Ascending aorta (tissue), 2 donors: ENCODE measurements around the gene ZNF157. TPM values are rescaled to one million over a fixed set of nuclear protein-coding genes. Genes with fewer than 3 reads are reported as not detected.
"Not testable (repeated sequence)": the region's sequence is repeated elsewhere in the genome, so short reads cannot be mapped to it uniquely, and the experiment has no call there.

Experiments
- DNase-seq, 2 donors: peaks; one replicate each; pipeline ENCODE4 v3.0.0-alpha.2; 2019; ENCODE audit warnings: low spot score in 2 of 2
- H3K27ac ChIP-seq, 2 donors: fragments of 200-600 bp; sonication (generic); one replicate each; pipeline ENCODE4 v1.5.1; 2016 to 2017; ENCODE audit warnings: mild to moderate bottlenecking in 1 of 2
- H3K27me3 ChIP-seq: fragments of 200-600 bp; sonication (generic); one replicate; pipeline ENCODE4 v1.5.1; 2017
- H3K36me3 ChIP-seq, 2 donors: fragments of 200-600 bp; sonication (generic); one replicate each; pipeline ENCODE4 v1.5.1; 2016
- H3K4me1 ChIP-seq, 2 donors: fragments of 200-600 bp; sonication (generic); one replicate each; pipeline ENCODE4 v1.5.1; 2016 to 2017; ENCODE audit warnings: mild to moderate bottlenecking in 1 of 2
- H3K4me3 ChIP-seq, 2 donors: fragments of 200-600 bp; sonication (generic); one replicate each; pipeline ENCODE4 v1.5.1; 2016 to 2017; ENCODE audit warnings: mild to moderate bottlenecking in 1 of 2
- H3K9me3 ChIP-seq, 2 donors: fragments of 200-600 bp; sonication (generic); one replicate each; pipeline ENCODE4 v1.5.1; 2016
- intact Hi-C: fragments of 100-400 bp; cut with DNase I; formaldehyde crosslinking; loops from one replicate; pipeline ENCODE4 v1.15.1; 2023
- total RNA-seq: library from RNA; depleted of rRNA; stranded (reverse); fragments of >200 nt; gene quantifications from one replicate; pipeline ENCODE4 v1.1.0, GENCODE V29; 2016
- TF ChIP-seq, protein P1 (sequence below), 3 experiments: fragments of 200-600 bp in 2 of 3; fragments of 450-650 bp in 1 of 3; sonication (generic) in 2 of 3; IDR thresholded peaks; one replicate each; pipeline ENCODE4 v1.5.1; 2016 to 2019; ENCODE audit warnings: antibody characterized with exemption in 3 of 3, mild to moderate bottlenecking in 1 of 3, moderate library complexity in 1 of 3

Gene ZNF157
- total RNA-seq, 1 donor from 2014 or later, result not detected

DNA sequence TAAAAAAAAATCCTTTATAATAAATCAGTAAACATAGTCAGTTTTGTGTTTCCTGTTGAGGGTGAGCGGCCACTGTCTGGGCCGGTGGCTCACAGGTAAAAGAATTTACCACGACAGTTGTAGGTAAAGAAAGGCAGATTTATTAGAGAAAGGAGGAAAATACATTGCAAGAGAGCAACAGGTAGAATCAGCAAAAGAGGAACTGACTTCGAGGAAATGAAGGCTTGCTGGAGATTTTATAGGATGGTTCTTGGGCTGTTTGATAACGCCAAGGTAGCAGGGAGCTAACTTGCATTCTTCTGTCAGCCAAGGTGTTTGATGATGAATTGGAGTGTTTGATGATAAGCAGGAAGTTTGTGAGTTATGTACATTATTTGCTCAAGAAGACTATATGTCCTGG, 2.8 kb downstream of the ZNF157 start:
- no peak for DNase-seq
- H3K27ac ChIP-seq, result no peak overlapping the region
- no peaks in the 10 kb centered on the region for H3K36me3 ChIP-seq
- TF ChIP-seq, protein P1, sequence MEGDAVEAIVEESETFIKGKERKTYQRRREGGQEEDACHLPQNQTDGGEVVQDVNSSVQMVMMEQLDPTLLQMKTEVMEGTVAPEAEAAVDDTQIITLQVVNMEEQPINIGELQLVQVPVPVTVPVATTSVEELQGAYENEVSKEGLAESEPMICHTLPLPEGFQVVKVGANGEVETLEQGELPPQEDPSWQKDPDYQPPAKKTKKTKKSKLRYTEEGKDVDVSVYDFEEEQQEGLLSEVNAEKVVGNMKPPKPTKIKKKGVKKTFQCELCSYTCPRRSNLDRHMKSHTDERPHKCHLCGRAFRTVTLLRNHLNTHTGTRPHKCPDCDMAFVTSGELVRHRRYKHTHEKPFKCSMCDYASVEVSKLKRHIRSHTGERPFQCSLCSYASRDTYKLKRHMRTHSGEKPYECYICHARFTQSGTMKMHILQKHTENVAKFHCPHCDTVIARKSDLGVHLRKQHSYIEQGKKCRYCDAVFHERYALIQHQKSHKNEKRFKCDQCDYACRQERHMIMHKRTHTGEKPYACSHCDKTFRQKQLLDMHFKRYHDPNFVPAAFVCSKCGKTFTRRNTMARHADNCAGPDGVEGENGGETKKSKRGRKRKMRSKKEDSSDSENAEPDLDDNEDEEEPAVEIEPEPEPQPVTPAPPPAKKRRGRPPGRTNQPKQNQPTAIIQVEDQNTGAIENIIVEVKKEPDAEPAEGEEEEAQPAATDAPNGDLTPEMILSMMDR (IDR thresholded peaks at IDR 0.05), result no peak
- H3K27me3 ChIP-seq, result no peaks in the 10 kb centered on the region
- H3K4me1 ChIP-seq, result no peaks in the 10 kb centered on the region
- intact Hi-C loops, result no loop called here
- no peak overlapping the region for H3K4me3 ChIP-seq
- no peaks in the 10 kb centered on the region for H3K9me3 ChIP-seq

DNA sequence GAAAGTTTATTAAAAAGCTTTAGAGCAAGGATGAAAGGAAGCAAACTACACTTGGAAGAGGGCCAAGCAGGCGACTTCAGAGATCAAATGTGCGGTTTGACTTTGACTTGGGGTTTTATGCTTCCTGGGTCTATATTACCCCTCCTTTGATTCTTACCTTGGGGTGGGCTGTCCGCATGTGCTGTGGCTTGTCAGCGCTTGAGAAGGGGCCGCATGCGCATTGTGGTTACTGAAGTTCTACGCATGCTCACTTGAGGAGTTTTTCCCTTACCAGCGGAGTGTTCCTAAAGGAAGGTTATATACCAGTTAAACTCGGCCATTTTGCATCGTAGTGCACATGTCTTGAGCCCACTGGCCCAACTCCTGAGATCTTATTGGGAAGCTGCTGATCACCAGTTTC, 9.9 kb downstream of the ZNF157 start:
- intact Hi-C loops, result no loop called here
- no peak overlapping the region for H3K4me3 ChIP-seq
- no peaks in the 10 kb centered on the region for H3K36me3 ChIP-seq
- no peaks in the 10 kb centered on the region for H3K27me3 ChIP-seq
- no peak for DNase-seq
- H3K27ac ChIP-seq, result no peak overlapping the region
- no peaks in the 10 kb centered on the region for H3K4me1 ChIP-seq
- H3K9me3 ChIP-seq, result no peaks in the 10 kb centered on the region
- TF ChIP-seq, protein P1 (IDR thresholded peaks at IDR 0.05), result no peak

DNA sequence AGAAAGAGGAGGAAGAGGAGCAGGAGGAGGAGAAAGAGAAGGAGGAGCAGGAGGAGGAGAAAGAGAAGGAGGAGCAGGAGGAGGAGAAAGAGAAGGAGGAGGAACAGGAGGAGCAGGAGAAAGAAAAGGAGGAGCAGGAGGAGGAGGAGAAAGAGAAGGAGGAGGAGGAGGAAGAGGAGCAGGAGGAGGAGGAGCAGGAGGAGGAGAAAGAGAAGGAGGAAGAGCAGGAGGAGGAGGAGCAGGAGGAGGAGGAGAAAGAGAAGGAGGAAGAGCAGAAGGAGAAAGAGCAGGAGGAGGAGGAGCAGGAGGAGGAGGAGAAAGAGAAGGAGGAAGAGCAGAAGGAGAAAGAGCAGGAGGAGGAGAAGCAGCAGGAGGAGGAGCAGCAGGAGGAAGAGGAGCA, 10.5 kb downstream of the ZNF157 start:
- H3K27me3 ChIP-seq, H3K4me1 ChIP-seq, H3K4me3 ChIP-seq, DNase-seq, H3K27ac ChIP-seq, H3K36me3 ChIP-seq, intact Hi-C loops, H3K9me3 ChIP-seq: not testable (repeated sequence)

DNA sequence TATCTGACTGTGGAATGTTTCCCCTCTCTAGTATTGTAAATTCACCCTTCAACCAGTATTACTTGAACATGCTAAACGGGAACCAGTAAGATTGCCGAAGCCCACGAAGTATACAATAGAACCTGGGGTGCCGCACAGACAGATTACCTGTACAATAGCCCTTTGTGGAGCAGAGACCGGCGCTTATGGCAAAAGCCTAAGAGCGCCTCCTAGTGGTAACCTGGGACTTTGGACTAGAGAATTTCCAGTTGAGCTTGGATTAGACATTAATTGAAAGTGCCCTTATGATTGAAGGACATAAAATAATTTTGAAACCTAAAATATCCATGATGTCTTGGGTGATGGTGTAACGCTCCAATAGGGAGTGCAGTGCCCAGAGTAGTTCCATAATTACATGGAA, 14.1 kb downstream of the ZNF157 start:
- H3K4me3 ChIP-seq, result no peak overlapping the region
- H3K27ac ChIP-seq, result no peak overlapping the region
- intact Hi-C loops, result loop anchor here (1.0 kb wide), 2 partner anchors 139 to 191 kb away; partner anchors contain the start of gene UBA1
- no peaks in the 10 kb centered on the region for H3K9me3 ChIP-seq
- H3K27me3 ChIP-seq, result no peaks in the 10 kb centered on the region
- H3K36me3 ChIP-seq, result no peaks in the 10 kb centered on the region
- TF ChIP-seq, protein P1 (IDR thresholded peaks at IDR 0.05), result peak; percentile 43 to 73 (median 71)
- no peaks in the 10 kb centered on the region for H3K4me1 ChIP-seq
- peak in 1 of 2 donors; percentile 84 for DNase-seq

DNA sequence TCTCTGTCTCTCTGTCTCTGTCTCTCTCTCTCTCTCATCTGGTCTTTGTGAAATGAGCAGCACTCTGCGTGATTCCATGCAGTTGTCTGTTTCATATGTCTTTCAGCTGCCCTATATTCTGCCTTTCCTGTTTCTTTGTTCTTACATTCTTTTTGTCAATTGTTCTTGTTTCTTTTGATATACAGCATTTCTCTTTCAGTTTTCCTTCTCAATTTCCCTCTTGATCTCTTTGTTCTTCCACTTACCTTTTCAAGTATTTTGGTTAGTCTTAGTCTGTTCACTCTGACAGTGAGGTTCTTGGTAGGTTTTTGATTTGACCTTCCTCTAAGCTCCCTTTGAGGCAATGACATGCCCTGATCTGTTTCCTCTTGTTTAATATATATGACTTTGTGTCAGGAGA, 20.4 kb downstream of the ZNF157 start:
- Histone ChIP-seq H3K36me3 (no peaks in the 10 kb centered on the region), H3K27me3 (no peaks in the 10 kb centered on the region), H3K27ac (no peak overlapping the region), H3K9me3 (no peaks in the 10 kb centered on the region), H3K4me1 (no peaks in the 10 kb centered on the region), H3K4me3 (no peak overlapping the region)
- intact Hi-C loops, result no loop called here
- TF ChIP-seq, protein P1 (IDR thresholded peaks at IDR 0.05), result no peak
- no peak for DNase-seq

DNA sequence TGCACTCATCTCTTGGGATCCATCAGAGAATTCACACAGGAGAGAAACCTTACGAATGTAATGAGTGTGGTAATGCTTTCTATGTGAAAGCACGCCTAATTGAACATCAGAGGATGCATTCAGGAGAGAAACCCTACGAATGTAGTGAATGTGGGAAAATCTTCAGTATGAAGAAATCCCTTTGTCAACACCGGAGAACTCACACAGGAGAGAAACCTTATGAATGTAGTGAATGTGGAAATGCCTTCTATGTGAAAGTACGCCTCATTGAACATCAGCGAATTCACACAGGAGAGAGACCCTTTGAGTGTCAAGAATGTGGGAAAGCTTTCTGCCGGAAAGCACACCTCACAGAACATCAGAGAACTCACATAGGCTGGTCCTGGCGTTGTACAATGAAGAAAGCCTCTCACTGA, 42.8 kb downstream of the ZNF157 start:
- H3K4me3 ChIP-seq, result no peak overlapping the region
- TF ChIP-seq, protein P1 (IDR thresholded peaks at IDR 0.05), result no peak
- peaks cover 0 to 9% of the 10 kb centered on the region in 2 donors for H3K36me3 ChIP-seq
- no peak for DNase-seq
- peaks cover 30 to 49% of the 10 kb centered on the region in 2 donors for H3K9me3 ChIP-seq
- no peaks in the 10 kb centered on the region for H3K4me1 ChIP-seq
- no peaks in the 10 kb centered on the region for H3K27me3 ChIP-seq
- H3K27ac ChIP-seq, result no peak overlapping the region
- intact Hi-C loops, result no loop called here
